SU-DHL-6 (cell line): ENCODE results near the gene IFIT1B.

Experiments used
- H2AFZ ChIP-seq: fragments of 200-600 bp; sonication (generic); 2 replicates; pipeline ENCODE4 v1.6.1; 2014; ENCODE audit warnings: low read depth, mild to moderate bottlenecking, moderate library complexity, mixed read lengths, antibody characterized with exemption, low read length; ENCODE audit not compliant: severe bottlenecking
- H3F3A ChIP-seq: fragments of 200-600 bp; shearing (Covaris generic); 2 replicates; pipeline ENCODE4 v1.6.0; 2016; ENCODE audit warnings: antibody characterized with exemption, mild to moderate bottlenecking; ENCODE audit not compliant: insufficient read depth
- H3K27ac ChIP-seq: fragments of 200-600 bp; sonication (generic); 2 replicates; pipeline ENCODE4 v1.5.1; 2016; ENCODE audit warnings: low read depth, mild to moderate bottlenecking, low read length, moderate library complexity, mixed read lengths
- H3K27me3 ChIP-seq: fragments of 200-600 bp; sonication (generic), shearing (Covaris generic); 2 replicates; pipeline ENCODE4 v1.6.0; 2014; ENCODE audit warnings: mild to moderate bottlenecking, low read length
- H3K36me3 ChIP-seq: fragments of 200-600 bp; sonication (generic); 2 replicates; pipeline ENCODE4 v1.6.1; 2014; ENCODE audit warnings: mild to moderate bottlenecking, low read length, mixed read lengths
- H3K4me2 ChIP-seq: fragments of 300-600, 200-600 bp; shearing (Covaris generic), sonication (generic); 2 replicates; pipeline ENCODE4 v1.6.0; 2014; ENCODE audit warnings: low read length, low read depth, mild to moderate bottlenecking; ENCODE audit not compliant: poor library complexity, severe bottlenecking
- H3K4me3 ChIP-seq: fragments of 200-600 bp; sonication (generic); 2 replicates; pipeline ENCODE4 v1.5.1; 2014; ENCODE audit warnings: antibody characterized with exemption, low read length, mild to moderate bottlenecking, mixed read lengths; ENCODE audit not compliant: insufficient read depth, poor library complexity, severe bottlenecking
- H3K79me2 ChIP-seq: fragments of 200-600 bp; sonication (generic); 2 replicates; pipeline ENCODE4 v1.6.1; 2014; ENCODE audit warnings: mild to moderate bottlenecking, low read length, moderate library complexity; ENCODE audit not compliant: insufficient read depth
- H3K9ac ChIP-seq: fragments of 200-600 bp; sonication (generic); 2 replicates; pipeline ENCODE4 v1.7.0; 2014; ENCODE audit warnings: mild to moderate bottlenecking, low read length
- H3K9me2 ChIP-seq: fragments of 200-600 bp; sonication (generic); replicated peaks from 2 replicates; pipeline ENCODE4 v1.6.1; 2014; ENCODE audit warnings: low read length; ENCODE audit not compliant: insufficient read depth
- H3K9me3 ChIP-seq: fragments of 200-600 bp; sonication (generic); 2 replicates; pipeline ENCODE4 v1.6.1; 2014; ENCODE audit warnings: low read length, mixed read lengths; ENCODE audit not compliant: insufficient read depth
- H4K20me1 ChIP-seq: fragments of 200-600 bp; sonication (generic); 2 replicates; pipeline ENCODE4 v1.6.1; 2014; ENCODE audit warnings: low read depth, mild to moderate bottlenecking, antibody characterized with exemption, low read length, moderate library complexity, mixed read lengths
- EZH2phosphoT487 ChIP-seq: fragments of 200-600 bp; sonication (generic), shearing (Covaris generic); conservative IDR thresholded peaks from 2 replicates; pipeline ENCODE4 v1.6.1; 2018; ENCODE audit warnings: mild to moderate bottlenecking, antibody characterized with exemption, low read length, moderate library complexity, mixed read lengths
- TF ChIP-seq, protein P1 (sequence below): fragments of 200-600 bp; sonication (generic); IDR thresholded peaks from one replicate; pipeline ENCODE4 v1.5.1; 2017; ENCODE audit warnings: antibody characterized with exemption, mild to moderate bottlenecking, low read length, moderate library complexity; ENCODE audit not compliant: insufficient read depth, poor library complexity, severe bottlenecking

IFIT1B gene

DNA sequence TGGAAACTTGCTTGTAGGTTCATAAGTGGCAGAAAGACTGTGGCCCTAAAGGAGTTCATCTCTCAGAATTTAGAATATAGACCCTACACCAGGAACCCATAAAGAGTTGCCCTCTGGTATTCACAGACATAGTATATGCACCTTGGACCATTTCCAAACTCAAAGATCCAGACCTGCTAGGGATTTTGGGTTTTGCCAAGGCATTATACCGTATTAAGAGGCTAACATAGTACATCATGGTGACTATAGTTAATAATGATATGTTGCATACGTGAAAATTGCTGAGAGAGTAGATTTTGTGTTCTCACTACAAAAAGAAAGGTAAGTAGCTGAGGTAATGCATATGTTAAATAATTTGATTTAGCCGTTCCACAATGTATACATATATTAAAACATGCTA is 36.2 kb upstream of the IFIT1B start:
- H3F3A ChIP-seq = no peaks in the 10 kb centered on the region
- no peak overlapping the region for H3K4me2 ChIP-seq
- H4K20me1 ChIP-seq = no peaks in the 10 kb centered on the region
- H3K9ac ChIP-seq = no peak overlapping the region
- TF ChIP-seq EZH2phosphoT487 = no peak
- TF ChIP-seq, protein P1, sequence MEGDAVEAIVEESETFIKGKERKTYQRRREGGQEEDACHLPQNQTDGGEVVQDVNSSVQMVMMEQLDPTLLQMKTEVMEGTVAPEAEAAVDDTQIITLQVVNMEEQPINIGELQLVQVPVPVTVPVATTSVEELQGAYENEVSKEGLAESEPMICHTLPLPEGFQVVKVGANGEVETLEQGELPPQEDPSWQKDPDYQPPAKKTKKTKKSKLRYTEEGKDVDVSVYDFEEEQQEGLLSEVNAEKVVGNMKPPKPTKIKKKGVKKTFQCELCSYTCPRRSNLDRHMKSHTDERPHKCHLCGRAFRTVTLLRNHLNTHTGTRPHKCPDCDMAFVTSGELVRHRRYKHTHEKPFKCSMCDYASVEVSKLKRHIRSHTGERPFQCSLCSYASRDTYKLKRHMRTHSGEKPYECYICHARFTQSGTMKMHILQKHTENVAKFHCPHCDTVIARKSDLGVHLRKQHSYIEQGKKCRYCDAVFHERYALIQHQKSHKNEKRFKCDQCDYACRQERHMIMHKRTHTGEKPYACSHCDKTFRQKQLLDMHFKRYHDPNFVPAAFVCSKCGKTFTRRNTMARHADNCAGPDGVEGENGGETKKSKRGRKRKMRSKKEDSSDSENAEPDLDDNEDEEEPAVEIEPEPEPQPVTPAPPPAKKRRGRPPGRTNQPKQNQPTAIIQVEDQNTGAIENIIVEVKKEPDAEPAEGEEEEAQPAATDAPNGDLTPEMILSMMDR = no peak
- no peaks in the 10 kb centered on the region for H3K79me2 ChIP-seq
- no peak overlapping the region for H3K4me3 ChIP-seq
- no peak overlapping the region for H3K27ac ChIP-seq
- no peak overlapping the region for H2AFZ ChIP-seq
- no peaks in the 10 kb centered on the region for H3K36me3 ChIP-seq
- 0 out of 2 replicates have a peak, but pooled peaks cover 3% of the 10 kb centered on the region for H3K27me3 ChIP-seq
- no peaks in the 10 kb centered on the region for H3K9me2 ChIP-seq
- H3K9me3 ChIP-seq = no peaks in the 10 kb centered on the region

DNA sequence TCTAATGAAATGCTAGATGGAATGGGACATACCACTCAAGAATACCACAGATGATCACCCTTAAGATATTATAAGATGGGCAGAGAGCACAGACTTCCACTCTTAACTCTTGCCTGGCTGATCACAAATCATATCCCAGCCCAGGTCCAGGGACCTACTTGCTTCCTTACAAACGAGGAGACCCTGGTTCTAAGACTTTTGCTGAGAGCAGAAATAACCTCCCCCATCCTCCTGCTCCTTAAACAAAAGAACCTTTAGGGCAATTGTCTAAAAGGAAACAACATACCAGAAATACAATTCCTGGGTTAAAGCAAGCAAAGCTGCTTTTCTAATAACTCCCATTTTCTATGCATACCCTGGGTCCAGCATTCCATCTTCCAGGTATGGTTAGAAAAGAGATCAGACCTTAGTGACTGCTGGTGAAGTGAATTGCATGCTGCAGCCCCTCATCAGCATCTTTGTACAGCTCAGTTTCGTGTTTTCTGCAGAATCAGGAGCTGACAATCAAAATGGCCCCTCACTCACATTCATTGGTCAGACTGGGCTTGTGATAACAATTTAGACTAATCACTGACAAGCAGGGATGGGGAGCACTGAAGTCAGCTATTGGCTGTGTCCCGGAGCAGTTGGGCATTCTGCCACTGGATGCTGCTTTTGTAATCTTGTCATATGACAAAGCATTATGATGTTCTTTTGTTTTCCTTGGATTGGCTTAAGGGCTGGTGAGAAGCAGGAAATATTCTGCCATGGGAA is 35.5 kb upstream of the IFIT1B start:
- no peaks in the 10 kb centered on the region for H3K79me2 ChIP-seq
- no peaks in the 10 kb centered on the region for H3K9me2 ChIP-seq
- no peak overlapping the region for H2AFZ ChIP-seq
- no peak overlapping the region for H3K4me2 ChIP-seq
- H3K4me3 ChIP-seq = no peak overlapping the region
- H3K9me3 ChIP-seq = no peaks in the 10 kb centered on the region
- H3K27ac ChIP-seq = no peak overlapping the region
- H3K27me3 ChIP-seq = 0 out of 2 replicates have a peak, but pooled peaks cover 3% of the 10 kb centered on the region
- no peaks in the 10 kb centered on the region for H4K20me1 ChIP-seq
- H3F3A ChIP-seq = no peaks in the 10 kb centered on the region
- TF ChIP-seq EZH2phosphoT487 = no peak
- TF ChIP-seq, protein P1 = no peak
- no peaks in the 10 kb centered on the region for H3K36me3 ChIP-seq
- H3K9ac ChIP-seq = no peak overlapping the region

DNA sequence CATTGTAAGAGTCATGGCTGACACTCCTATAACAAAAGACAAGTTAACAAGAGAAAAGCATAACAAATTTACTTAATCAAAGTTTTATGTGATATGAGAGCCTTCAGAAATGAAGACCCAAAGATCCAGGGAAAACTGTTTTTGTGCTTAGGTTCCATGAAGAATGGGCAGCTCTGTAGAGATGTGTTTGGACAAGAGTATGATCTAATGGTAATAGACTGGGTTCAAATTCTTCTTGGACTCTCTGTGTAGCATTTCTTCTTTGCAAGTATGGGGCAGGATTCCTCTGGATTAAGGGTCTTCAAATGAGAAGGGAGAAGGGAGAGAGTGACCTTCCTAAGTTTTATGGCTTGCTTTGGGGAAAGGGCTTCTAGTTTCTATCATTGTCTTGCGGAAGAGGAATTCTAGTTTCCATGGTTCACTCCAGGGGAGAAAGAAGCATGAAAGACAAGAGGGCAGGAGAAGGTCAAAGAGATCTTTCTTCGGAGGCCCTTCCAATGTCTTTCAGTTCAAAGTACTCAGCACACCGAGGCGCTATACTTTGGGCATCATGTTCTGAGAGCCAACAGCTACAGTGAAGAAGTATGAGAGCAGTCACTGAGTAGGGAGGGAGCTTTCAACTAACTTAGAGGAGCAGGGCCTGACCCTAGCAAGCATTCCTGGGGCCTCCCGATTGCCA is 34.6 kb upstream of the IFIT1B start:
- Histone ChIP-seq H3K9me3 (no peaks in the 10 kb centered on the region), H3F3A (no peaks in the 10 kb centered on the region), H3K9ac (no peak overlapping the region), H3K36me3 (no peaks in the 10 kb centered on the region), H2AFZ (no peak overlapping the region), H3K27ac (no peak overlapping the region), H3K4me3 (no peak overlapping the region), H3K9me2 (no peaks in the 10 kb centered on the region), H3K4me2 (no peak overlapping the region), H4K20me1 (no peaks in the 10 kb centered on the region), H3K79me2 (no peaks in the 10 kb centered on the region), H3K27me3 (0 out of 2 replicates have a peak, but pooled peaks cover 3% of the 10 kb centered on the region)
- TF ChIP-seq, protein P1 = no peak
- TF ChIP-seq EZH2phosphoT487 = no peak
